GM04504 (cell line): Measurements from ENCODE around the gene INPP5F.

Experiments
- DNase-seq: peaks from one replicate; pipeline ENCODE4 v3.0.0-alpha.2; 2012; ENCODE audit warnings: low read depth

The INPP5F gene

GRCh38 chr10:119725828-119726675, at the start of gene INPP5F:
Gene INPP5F, plus strand, starts transcription at chr10:119726050. Its CDS starts 213 bp downstream, at chr10:119726263.
- peak; percentile 98 for DNase-seq

- DNase-seq, result no peak
Measured at GRCh38 chr10:119677126-119677525, 48.7 kb upstream of the INPP5F start.

- no peak for DNase-seq
Measured at GRCh38 chr10:119677904-119678755, 47.7 kb upstream of the INPP5F start.

- no peak for DNase-seq
Measured at GRCh38 chr10:119679480-119679829, 46.4 kb upstream of the INPP5F start.

- DNase-seq, result peak; percentile 54
Measured at GRCh38 chr10:119680050-119680449, 45.8 kb upstream of the INPP5F start.

- DNase-seq, result no peak
Measured at GRCh38 chr10:119680650-119681081, 45.2 kb upstream of the INPP5F start.

GRCh38 chr10:119686465-119687191, 39.2 kb upstream of the INPP5F start:
- DNase-seq, result peak; percentile 56

GRCh38 chr10:119687192-119688032, 38.4 kb upstream of the INPP5F start:
- DNase-seq, result no peak

- no peak for DNase-seq
Measured at GRCh38 chr10:119688033-119688508, 37.8 kb upstream of the INPP5F start.

GRCh38 chr10:119689016-119689580, 36.8 kb upstream of the INPP5F start:
- DNase-seq, result no peak

- DNase-seq, result no peak
Measured at GRCh38 chr10:119691726-119692125, 34.1 kb upstream of the INPP5F start.

GRCh38 chr10:119693262-119693957, 32.4 kb upstream of the INPP5F start:
- no peak for DNase-seq

- no peak for DNase-seq
Measured at GRCh38 chr10:119694608-119695007, 31.2 kb upstream of the INPP5F start.

GRCh38 chr10:119700321-119700954, 25.4 kb upstream of the INPP5F start:
- DNase-seq, result no peak

- DNase-seq, result no peak
Measured at GRCh38 chr10:119701861-119702260, 24.0 kb upstream of the INPP5F start.

- DNase-seq, result no peak
Measured at GRCh38 chr10:119702583-119702982, 23.3 kb upstream of the INPP5F start.

- no peak for DNase-seq
Measured at GRCh38 chr10:119703903-119704508, 21.8 kb upstream of the INPP5F start.

- DNase-seq, result no peak
Measured at GRCh38 chr10:119705434-119705831, 20.4 kb upstream of the INPP5F start.

- no peak for DNase-seq
Measured at GRCh38 chr10:119706521-119707278, 19.1 kb upstream of the INPP5F start.
